HG03095 (cell line): ENCODE measurements around the gene PKIG.
"Not testable (repeated sequence)": the region's sequence is repeated elsewhere in the genome, so short reads cannot be mapped to it uniquely, and the experiment has no call there.

Experiments
- ATAC-seq: cut with Tn5 transposase; IDR thresholded peaks from one replicate; pipeline ENCODE4 v1.9.1; 2021; ENCODE audit warnings: moderate library complexity; ENCODE audit not compliant: unreplicated experiment

PKIG gene

GRCh38 chr20:44571362-44571988 is 10.9 kb upstream of the PKIG start:
- no peak for ATAC-seq

DNA sequence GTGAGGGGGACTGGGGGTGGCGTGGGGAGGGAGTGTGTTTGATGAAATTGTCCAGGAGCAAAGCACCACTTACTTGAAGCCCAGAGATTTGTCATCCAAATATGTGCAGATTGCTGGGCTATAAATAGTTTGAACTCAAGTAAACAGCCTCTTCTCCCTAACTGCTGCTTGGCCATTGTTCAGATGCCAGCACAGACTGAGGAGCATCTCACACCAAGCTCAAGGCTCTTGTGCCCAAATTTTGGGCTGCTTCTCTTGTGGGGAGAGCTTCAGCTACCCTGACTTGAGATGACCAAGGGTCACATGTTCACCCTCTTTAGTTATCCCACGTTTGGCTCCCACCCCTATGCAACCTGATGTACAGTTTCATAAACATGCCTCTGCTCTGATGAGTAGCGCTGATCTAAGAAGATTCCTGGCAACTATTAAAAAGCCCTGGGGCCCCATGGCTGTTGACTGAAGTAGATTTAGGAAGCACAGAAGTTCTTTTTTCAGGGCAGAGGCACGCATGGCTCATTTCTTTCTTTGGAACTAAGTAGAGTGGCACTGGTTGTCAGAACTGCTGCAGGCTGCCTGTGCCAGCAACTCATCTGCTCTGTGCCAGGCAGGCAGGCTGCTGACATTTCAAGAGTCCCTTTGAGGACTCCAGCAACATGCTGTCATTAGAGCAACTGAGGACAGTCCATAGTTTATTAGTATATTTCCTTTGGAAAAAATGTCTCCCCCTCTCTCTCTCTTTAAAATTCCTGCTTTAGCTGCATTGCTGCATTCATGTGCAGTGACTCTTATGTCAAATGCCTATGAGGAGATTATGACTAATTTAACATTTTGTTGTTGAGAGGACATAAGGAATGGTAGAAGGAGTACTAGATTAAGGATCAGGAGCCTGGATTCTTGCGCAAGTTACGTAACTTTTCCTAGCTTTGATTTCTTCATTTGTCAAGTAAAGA is 9.6 kb upstream of the PKIG start:
- ATAC-seq = no peak

DNA sequence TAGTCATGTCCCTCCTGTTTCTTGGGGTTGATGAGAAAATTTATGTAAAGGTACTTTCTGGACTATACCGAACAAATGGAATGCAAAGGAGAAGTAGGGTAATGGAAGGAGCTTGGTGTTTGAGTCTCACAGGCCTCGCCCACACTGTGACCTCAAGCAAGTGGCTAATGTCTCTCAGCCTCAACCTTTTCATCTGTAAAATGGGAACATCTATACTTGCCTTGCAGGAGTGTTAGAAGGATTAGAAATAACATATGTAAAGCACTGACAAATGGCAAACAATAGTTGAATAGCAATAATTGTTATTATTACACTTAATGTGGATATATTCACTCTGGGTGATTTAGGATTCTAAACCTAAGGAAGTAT is 8.9 kb upstream of the PKIG start:
- no peak for ATAC-seq

GRCh38 chr20:44574372-44574771 is 8.0 kb upstream of the PKIG start:
- no peak for ATAC-seq

GRCh38 chr20:44576297-44576696 is 6.1 kb upstream of the PKIG start:
- no peak for ATAC-seq

GRCh38 chr20:44579313-44580081 is 2.9 kb upstream of the PKIG start:
- ATAC-seq = no peak

- no peak for ATAC-seq
Observed at GRCh38 chr20:44580581-44581268, 1.7 kb upstream of the PKIG start.

GRCh38 chr20:44581515-44581914 is 864 bp upstream of the PKIG start:
- ATAC-seq = no peak

- ATAC-seq = no peak
Observed at GRCh38 chr20:44583157-44583556, 778 bp downstream of the PKIG start.

GRCh38 chr20:44584162-44584561 is 1.8 kb downstream of the PKIG start:
- no peak for ATAC-seq

- ATAC-seq = no peak
Observed at GRCh38 chr20:44585057-44585963, 2.9 kb downstream of the PKIG start.

DNA sequence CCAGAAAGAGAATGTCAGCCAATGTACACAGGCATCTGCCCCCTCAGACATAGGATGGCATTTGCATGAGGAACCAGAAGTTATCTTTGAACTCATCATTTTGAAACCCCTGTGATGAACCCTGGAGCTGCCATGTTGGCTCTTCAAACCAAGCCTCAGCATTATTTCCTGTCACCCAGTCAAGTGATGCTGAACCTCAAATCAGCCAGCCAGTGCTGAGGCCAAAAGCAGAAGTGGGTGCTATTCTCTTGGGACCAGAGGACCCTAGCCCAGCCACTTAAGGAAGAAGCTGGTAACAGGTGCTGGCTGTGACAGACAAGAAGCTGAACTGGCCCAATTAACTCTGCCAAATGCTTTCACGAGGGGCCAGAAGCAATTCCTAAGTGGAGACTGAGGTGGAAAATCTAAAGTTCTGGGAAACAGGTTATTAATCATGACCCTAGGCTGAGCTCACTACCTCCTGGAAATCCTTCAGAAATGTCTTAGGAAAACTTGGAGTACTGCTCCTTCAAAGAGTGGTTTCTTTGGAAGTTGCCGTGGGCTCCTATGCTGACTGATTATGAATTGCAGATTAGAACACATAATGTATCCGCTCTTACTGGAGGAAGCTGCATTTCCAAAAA is 4.0 kb downstream of the PKIG start:
- ATAC-seq = peak; percentile 50

DNA sequence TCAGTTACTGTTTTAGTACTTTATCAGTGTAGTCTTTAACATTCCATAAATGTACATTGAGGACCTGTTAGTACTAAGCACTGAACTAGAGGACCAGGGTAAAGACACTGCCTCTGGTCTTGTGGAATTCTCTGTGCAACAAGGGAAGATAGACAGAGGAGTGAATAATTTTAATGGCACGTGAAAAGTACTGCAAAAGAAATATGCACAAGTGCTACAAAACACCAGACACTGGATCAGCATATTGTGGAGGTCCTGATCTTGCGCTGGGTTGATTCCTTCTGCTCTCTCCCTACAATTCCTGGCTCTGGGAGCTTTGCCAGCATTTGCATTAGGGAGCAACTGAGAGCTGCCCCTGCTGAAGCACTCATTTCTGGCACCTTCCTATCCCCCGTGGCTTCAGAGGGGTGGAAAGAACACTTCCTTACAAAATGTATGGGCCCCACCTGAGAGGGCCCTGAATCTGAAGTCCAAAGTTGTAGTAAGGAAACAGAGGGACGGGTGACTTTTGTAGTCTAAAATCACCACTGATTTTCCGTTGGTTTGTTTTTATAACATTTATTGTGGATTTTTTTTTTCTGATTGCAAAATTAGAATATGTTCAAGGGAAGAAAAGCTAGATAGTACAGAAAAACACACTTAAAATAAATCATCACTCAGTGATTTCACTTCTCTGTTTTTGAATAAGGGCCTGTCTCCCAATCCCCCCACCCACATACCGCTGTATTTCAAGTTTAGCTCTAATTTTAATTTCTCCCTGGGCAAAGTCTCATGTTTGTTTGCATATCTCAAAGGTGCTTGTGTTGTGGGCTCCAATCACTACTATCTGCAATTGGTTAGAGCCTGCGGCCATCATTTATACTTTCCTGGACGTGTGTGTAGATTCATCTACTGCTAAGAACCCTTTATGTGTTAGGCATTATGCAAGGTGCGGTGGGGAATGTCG is 4.9 kb downstream of the PKIG start:
- no peak for ATAC-seq

- not testable (repeated sequence) for ATAC-seq
Observed at GRCh38 chr20:44588321-44588720, 5.9 kb downstream of the PKIG start.

- no peak for ATAC-seq
Observed at GRCh38 chr20:44589537-44589936, 7.2 kb downstream of the PKIG start.

DNA sequence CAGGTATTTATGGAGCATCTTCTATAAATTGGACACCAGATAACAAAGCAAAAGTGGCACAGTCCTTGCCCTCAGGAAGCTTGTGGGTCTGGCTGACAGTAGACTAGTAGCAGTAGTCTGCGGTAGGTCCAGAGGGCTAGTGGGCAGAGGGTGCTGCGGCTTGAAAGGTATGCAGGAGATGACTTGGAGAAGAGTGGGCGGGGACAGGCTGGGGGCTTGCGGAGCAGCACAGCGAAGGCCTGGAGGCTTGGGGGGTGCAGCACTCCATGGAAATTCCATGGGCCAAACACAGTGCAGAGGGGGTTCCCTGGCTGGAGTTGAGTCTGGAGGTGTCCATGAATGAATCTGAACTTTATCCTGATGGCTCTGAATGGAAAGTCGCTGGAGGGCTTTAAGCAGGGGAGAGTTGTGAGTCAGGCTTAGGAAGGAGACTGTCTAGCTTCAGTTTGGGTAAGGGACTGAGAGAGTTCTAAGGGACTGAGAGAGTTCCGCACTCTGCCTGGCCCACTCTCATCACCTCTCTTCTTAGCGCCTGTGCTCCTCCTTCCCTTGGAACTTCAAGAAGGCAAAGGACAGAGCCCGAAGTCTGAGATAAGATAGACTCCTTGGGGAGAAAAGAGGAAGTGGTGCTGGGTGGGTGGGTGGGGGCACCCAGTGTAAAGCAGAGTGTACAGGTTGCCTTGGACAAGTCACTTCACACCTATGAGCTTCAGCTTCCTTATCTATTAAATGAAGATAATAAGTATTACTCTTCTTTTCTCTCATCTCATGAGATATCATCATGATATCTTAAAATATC is 8.8 kb downstream of the PKIG start:
- ATAC-seq = no peak

GRCh38 chr20:44592366-44592765 is 10.0 kb downstream of the PKIG start:
- no peak for ATAC-seq

DNA sequence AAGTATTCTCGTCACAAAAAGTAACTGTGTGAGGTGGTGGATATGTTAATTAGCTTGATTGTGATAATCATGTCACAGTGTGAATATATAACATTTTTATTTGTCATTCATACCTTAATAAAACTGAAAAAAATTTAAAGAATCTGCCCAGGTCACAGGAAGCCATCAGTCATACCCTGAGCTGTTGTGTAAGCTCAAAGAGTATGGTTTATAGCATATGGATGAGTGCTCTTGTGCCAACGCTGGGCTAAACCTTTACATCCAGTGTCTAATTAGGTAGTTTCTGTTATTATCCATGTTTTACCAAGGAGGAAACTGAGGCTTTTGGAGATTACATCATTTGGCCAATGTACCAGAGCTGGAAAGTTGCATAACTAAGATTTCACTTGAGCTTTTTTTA is 11.4 kb downstream of the PKIG start:
- ATAC-seq = no peak
